ENCODE measurements around the gene TFF2.

DNA sequence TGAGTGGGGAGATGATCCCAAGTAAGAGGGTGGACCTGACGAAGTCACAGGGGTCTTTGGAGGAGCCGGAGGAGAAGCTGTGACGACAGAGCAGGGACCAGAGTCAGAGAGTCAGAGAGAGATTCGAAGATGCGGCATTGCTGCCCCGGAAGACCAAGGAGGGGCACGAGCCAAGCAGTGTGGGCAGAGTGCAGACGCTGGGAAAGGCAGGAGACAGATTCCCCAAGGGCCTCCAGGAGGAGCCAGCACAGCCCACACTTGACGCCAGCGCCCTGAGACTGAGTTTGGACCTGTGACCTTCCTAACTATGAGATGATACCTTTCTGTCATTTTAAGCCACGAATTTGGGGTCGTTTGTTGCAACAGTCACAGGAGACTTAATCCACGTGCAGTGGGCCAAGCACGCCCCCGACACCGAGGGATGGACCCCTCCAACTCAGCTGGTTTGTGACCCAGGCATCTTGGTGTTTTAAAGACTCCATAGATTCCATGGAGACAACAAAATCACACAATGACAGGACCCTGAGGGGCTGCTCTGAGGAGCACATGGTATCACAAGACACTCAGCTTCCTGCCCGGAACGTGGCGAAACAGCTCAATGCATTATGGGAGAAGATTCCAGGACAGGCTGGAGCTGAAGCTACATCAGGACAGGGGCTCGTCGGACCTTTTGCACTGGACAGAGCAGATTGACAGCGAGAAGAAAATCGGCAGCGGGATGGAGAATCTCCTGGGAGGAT lies 26.6 kb upstream of the TFF2 start:
- TF ChIP-seq CTCF (IDR thresholded peaks at IDR 0.05), result no peak
- TF ChIP-seq POLR2A (IDR thresholded peaks at IDR 0.05), result no peak
